VCaP (cell line): ENCODE measurements around the gene ZNF521.
"Not testable (repeated sequence)": the region's sequence is repeated elsewhere in the genome, so short reads cannot be mapped to it uniquely, and the experiment has no call there.

ENCODE experiments used
- H3K27ac ChIP-seq: fragments of 450-650 bp; 2 replicates; pipeline ENCODE4 v1.5.1; 2017
- CTCF ChIP-seq: fragments of 450-650 bp; conservative IDR thresholded peaks from 2 replicates; pipeline ENCODE4 v1.5.1; 2017; ENCODE audit warnings: mild to moderate bottlenecking, moderate library complexity

ZNF521 gene

DNA sequence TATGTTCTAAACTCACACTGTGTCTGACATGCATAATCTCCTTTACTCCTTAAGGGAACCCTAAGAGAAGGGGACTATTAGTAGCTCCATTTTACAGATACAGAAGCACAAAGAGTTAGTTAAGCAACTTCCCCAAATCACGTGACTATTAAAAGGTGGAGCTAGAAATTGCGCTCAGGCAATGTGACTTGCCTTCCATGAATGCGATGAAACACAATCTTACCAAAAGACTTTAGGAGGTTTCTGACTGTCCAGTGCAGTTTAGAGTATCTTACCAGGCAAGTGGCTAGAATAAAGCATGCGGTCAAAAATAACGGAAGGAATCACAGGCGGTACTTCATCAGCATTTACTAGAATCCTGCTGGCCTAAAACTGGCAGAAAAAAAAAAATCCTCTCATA is 70.4 kb downstream of the ZNF521 start:
- no peak overlapping the region for H3K27ac ChIP-seq
- TF ChIP-seq CTCF: no peak

DNA sequence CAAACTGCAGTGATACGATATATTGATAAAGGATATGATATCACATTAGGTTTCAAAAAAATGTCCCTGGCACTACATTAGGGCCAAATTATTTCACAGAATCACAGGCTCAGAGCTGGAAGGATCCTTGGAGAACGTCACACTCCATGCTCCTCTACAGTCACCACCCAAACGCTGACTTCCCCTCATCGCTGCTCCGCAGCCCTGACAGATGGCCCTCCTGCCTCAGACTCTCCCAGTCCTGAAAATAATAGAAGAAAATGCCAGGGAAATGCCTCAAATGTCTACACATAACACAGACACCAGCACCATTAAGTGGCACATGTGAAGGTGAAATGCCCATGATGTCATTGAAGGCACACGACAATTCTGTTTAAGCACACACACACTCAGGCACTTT is 72.0 kb downstream of the ZNF521 start:
- TF ChIP-seq CTCF: no peak
- H3K27ac ChIP-seq: no peak overlapping the region

DNA sequence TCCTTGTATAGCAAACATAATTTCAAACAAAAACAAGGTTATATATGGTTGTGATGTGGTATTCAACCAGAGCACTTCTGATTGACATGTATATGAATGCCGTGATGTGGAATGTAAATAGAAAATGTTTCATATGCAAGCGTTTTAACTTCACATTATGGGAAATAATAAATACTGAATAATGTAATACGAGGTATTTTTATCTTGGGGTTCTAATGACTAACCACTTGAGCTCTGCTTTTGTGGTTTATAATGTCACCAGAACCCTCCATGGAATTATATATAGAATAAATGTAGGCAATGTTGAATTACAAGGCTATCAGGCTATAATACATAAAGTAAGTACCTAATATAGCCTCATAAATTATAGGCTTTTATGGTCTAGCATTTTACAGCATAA is 72.4 kb downstream of the ZNF521 start:
- no peak for TF ChIP-seq CTCF
- no peak overlapping the region for H3K27ac ChIP-seq

DNA sequence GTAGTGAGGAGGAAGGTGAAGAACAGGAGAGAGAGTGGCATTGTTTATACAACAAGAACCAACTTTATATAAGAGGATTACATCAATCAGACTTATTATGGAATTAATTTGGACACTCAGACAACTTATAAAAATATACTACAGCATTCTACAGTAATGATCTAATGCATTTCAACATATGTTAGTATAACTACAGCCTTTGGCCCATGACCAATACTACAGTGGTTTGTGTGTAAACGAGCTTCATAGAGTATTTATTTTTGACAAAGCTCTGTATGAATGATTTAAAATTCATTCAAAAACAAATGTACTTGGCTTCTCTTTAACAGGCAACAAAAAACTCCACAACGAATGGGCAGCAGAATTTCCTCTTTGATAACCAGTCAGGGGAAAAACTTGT is 72.8 kb downstream of the ZNF521 start:
- H3K27ac ChIP-seq: no peak overlapping the region
- no peak for TF ChIP-seq CTCF

DNA sequence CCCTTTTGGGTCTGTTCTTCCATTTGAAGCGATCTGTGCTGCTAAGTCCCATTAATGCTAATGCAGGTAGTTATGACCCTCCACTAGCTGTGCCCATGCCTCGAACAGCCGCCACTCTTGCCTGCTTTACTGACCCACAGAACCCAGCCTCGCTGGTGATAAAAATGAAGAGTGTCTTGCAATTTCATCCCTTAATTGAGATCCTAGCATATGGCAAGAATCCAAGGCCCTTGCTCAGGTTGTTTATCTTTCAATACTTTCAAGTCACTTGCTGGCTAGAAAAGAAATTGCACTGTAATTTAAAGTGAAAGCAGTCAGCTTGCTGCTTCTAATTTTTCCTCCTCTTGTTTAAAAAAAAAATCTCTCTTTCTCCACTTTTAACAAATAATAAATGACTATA is 73.6 kb downstream of the ZNF521 start:
- no peak for TF ChIP-seq CTCF
- H3K27ac ChIP-seq: no peak overlapping the region

DNA sequence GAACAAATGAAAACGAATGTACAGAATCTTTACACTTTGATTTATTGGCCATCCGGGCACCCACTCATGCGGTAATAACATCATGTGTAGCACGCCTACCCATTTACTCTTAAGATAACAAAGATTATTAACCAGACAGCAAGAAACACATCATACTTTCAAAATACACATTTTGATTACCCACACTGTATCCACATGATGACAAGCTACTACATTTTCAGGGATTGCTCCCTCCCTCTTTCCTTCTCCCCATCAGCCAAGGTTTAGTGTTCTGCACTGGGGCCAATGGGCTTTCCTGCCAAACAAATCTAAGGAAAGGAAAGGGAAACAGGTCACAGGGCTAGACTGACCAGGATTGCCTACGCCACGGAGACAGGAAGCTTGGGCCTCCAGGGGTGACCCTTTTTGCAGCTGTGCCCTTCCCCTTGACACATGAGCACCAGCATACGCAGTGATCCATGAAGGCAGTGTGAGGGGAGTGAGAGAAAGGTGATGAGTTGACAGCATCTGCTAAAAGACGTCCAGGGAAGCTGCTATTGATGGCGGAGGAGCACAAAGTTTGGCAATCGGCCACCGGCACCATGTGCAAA is 76.5 kb downstream of the ZNF521 start:
- no peak overlapping the region for H3K27ac ChIP-seq
- TF ChIP-seq CTCF: no peak

DNA sequence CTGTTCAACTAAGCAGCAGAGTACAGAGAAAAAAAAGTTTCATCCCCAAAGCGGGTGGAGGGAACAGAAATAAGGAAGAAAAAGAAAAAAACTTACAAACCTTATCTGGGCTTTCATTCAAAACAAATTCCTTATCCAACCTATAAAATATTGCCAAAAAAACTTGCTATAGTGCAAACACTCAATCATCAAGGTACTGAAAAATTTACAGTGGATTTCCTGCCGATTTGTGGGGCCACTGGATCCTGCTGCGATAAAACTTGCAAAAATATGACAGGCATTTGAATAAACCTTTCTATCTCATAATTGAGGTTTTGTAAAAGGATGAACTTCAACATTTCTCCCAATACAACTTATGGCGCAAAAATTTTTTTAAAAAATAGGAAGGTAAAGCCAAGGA is 77.0 kb downstream of the ZNF521 start:
- no peak overlapping the region for H3K27ac ChIP-seq
- TF ChIP-seq CTCF: no peak

DNA sequence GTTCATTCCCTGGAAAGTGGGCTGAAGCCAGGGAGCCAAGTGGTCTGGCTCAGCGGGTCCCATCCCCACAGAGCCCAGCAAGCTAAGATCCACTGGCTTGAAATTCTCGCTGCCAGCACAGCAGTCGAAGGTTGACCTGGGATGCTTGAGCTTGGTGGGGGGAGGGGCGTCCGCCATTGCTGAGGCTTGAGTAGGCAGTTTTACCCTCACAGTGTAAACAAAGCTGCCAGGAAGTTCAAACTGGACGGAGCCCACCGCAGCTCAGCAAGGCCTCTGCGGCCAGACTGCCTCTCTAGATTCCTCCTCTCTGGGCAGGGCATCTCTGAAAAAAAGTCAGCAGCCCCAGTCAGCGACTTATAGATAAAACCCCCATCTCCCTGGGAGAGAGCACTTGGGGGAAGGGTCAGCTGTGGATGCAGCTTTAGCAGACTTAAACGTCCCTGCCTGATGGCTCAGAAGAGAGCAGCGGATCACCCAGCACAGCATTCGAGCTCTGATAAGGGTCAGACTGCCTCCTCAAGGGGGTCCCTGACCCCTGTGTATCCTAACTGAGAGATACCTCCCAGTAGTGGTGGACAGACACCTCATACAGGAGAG is 84.9 kb downstream of the ZNF521 start:
- not testable (repeated sequence) for H3K27ac ChIP-seq
